ENCODE measurements around the gene ADRB1. TPM values are rescaled to one million over a fixed set of nuclear protein-coding genes. Genes with fewer than 3 reads are reported as not detected.

ADRB1 gene
- polyA plus RNA-seq, 1 experiment: not detected

DNA sequence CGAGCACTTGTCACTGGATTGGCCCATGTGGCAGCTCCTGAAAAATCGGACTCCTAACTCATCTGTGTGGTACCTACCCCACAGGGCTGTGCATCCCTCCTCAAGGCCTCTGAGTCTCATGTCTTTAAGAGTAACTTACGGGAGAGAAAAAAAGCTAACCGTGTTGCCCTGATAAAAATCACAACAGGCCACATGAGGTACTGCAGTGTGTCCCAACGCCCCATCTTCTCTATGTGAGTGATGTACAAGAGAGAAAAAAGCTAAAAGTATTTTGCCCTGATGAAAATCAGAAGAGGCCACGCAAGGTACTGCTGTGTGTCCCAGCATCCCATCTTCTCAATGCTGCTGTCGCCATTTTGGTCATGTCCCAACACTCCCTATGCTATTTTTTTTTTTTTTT, 41.2 kb upstream of the ADRB1 start:
- ChIA-PET CTCF (no interaction called here), POLR2A (no interaction called here)
- TF ChIP-seq, protein P1, sequence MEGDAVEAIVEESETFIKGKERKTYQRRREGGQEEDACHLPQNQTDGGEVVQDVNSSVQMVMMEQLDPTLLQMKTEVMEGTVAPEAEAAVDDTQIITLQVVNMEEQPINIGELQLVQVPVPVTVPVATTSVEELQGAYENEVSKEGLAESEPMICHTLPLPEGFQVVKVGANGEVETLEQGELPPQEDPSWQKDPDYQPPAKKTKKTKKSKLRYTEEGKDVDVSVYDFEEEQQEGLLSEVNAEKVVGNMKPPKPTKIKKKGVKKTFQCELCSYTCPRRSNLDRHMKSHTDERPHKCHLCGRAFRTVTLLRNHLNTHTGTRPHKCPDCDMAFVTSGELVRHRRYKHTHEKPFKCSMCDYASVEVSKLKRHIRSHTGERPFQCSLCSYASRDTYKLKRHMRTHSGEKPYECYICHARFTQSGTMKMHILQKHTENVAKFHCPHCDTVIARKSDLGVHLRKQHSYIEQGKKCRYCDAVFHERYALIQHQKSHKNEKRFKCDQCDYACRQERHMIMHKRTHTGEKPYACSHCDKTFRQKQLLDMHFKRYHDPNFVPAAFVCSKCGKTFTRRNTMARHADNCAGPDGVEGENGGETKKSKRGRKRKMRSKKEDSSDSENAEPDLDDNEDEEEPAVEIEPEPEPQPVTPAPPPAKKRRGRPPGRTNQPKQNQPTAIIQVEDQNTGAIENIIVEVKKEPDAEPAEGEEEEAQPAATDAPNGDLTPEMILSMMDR (IDR thresholded peaks at IDR 0.05; ENCODE audit: low read depth, low read length): no peak; the same call in 1 of the 2 replicates

DNA sequence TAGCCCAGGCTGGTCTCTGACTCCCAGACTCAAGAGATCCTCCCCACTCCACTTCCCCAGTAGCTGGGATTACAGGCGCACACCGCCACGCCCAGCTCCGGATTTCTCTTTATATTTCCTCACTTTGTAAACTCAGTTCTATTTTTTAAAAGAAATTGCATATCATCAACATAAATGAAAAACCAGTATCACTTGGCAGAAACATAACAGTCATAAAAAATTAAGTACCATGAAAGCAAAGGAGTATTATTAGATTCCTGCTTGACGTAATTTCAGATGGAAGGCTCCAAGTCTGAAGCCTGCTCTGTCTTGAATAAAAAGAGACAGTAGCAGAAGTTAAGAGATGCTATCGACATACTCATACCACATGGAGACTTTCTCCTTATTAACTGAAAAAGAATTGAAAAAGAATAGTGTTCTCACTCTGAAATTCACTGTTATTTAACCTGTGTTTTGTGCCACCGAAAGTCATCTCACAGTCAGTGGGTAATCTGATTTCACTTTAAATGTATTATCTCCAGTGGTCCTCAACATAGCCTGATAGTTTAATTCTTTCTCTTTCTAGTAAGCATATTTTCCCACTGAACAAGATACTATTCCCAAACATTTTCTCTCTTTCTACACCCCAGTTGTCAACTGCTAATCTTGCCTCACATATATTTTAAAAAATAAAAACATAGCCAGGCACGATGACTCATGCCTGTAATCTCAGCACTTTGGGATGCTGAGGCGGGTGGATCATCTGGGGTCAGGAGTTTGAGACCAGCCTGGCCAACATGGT, 40.3 kb upstream of the ADRB1 start:
- POLR2A ChIA-PET: no interaction called here
- DNase-seq (ENCODE audit: low read depth, low spot score): no peak
- Histone ChIP-seq H3K27ac (ENCODE audit: low read depth, low read length) (no peak overlapping the region), H3K27me3 (ENCODE audit: control insufficient read depth, insufficient read depth, low read length) (peaks cover 3% of the 10 kb centered on the region), H3K9me3 (ENCODE audit: control insufficient read depth, insufficient read depth, low read length) (no peaks in the 10 kb centered on the region), H3K4me3 (ENCODE audit: low read depth, low read length) (no peak overlapping the region)
- TF ChIP-seq, protein P1 (IDR thresholded peaks at IDR 0.05; ENCODE audit: low read depth, low read length): no peak
- CTCF ChIA-PET: no interaction called here

More for the DNA sequence above, 41.2 kb upstream of the ADRB1 start:
- DNase-seq (ENCODE audit: low read depth, low spot score): no peak
- Histone ChIP-seq H3K27me3 (ENCODE audit: control insufficient read depth, insufficient read depth, low read length) (peaks cover 4% of the 10 kb centered on the region), H3K4me3 (ENCODE audit: low read depth, low read length) (no peak overlapping the region), H3K9me3 (ENCODE audit: control insufficient read depth, insufficient read depth, low read length) (no peaks in the 10 kb centered on the region), H3K27ac (ENCODE audit: low read depth, low read length) (no peak overlapping the region)

DNA sequence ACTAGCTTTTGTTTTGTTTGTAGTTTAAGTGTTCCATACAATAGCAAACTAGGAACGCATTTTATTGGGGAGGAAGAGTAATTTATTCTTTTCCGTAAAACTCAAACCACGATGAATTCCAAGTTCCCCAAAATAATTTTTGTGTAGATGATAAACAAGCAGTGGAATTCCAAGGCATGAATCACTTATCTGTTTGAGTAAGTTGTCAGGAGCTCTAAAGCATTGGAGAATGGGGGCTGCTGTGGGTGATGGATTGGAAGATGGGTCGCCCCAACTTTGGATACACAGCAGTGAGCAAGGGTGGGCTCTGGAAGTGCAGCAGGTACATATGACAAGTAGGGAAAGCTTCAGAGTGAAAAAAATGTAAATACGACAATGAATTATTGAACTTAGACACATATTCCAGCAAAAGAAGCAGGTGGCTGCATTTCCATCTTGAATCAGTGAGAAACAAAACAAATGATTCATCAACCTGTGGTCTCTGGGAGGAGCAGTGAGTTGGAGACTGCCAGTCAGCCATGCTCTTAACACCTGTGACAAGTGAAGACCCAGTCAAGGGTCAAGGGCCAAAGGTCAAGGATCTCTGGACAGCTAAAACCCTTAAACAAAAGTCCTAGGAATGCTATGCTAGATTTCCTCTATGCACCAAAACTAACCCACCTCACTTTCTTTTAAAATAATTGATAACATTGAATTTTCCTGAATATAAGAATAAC, 34.2 kb upstream of the ADRB1 start:
- H3K27me3 ChIP-seq (ENCODE audit: control insufficient read depth, insufficient read depth, low read length): peaks cover 2% of the 10 kb centered on the region
- no peak for DNase-seq (ENCODE audit: low read depth, low spot score)
- POLR2A ChIA-PET: no interaction called here
- CTCF ChIA-PET: no interaction called here
- H3K4me3 ChIP-seq (ENCODE audit: low read depth, low read length): no peak overlapping the region
- H3K9me3 ChIP-seq (ENCODE audit: control insufficient read depth, insufficient read depth, low read length): no peaks in the 10 kb centered on the region
- TF ChIP-seq, protein P1 (IDR thresholded peaks at IDR 0.05; ENCODE audit: low read depth, low read length): no peak
- H3K27ac ChIP-seq (ENCODE audit: low read depth, low read length): no peak overlapping the region

DNA sequence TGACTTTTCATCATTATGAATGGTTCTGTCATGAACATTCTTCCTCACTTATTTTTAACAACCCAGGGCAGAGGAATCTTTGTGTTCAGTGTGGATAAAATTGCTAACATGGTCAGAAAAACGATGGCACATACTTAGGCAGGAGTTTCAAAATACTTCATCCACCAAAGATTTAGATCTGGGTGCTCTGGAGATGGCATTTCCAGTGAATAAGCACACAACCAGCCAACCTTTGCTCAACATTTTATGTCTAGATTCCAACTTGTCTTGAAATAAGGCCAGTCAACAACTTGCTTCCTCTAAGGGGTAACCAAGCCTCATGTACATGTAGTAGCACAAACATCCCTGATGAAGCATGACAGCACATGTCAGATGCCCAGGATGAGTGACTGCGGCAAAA, 33.4 kb upstream of the ADRB1 start:
- ChIA-PET POLR2A (no interaction called here), CTCF (no interaction called here)
- Histone ChIP-seq H3K27ac (ENCODE audit: low read depth, low read length) (no peak overlapping the region), H3K27me3 (ENCODE audit: control insufficient read depth, insufficient read depth, low read length) (peaks cover 2% of the 10 kb centered on the region), H3K4me3 (ENCODE audit: low read depth, low read length) (no peak overlapping the region), H3K9me3 (ENCODE audit: control insufficient read depth, insufficient read depth, low read length) (no peaks in the 10 kb centered on the region)
- DNase-seq (ENCODE audit: low read depth, low spot score): no peak
- TF ChIP-seq, protein P1 (IDR thresholded peaks at IDR 0.05; ENCODE audit: low read depth, low read length): no peak

DNA sequence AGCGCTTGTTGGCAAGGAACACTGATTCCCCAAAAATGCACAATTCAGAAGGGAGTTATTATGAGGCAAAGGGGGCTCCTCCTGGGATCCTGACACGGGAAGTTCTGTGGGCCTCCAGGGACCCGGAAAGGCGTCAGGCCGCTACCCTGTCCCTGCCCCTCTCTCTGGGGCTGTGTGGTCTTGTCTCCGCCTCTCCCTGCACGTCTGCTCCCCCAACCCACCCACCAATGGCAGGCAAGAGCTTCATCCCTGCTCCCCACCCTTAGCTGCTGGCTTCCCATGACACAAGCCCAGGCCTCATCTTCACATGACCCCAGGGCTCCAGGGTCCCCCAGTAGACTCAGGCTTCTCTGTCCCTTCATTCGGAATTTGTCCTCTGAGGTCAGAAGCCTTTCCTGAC, 31.0 kb upstream of the ADRB1 start:
- CTCF ChIA-PET: no interaction called here
- peaks cover 2% of the 10 kb centered on the region for H3K27me3 ChIP-seq (ENCODE audit: control insufficient read depth, insufficient read depth, low read length)
- no peak for DNase-seq (ENCODE audit: low read depth, low spot score)
- no peak overlapping the region for H3K27ac ChIP-seq (ENCODE audit: low read depth, low read length)
- POLR2A ChIA-PET: no interaction called here
- TF ChIP-seq, protein P1 (IDR thresholded peaks at IDR 0.05; ENCODE audit: low read depth, low read length): no peak
- H3K4me3 ChIP-seq (ENCODE audit: low read depth, low read length): no peak overlapping the region
- H3K9me3 ChIP-seq (ENCODE audit: control insufficient read depth, insufficient read depth, low read length): no peaks in the 10 kb centered on the region
